Peyer's patch (tissue), 4 donors: ENCODE measurements around the gene SLC22A13.

Experiments used
- POLR2A ChIP-seq, 2 donors: fragments of 450-650 bp; IDR thresholded peaks; one replicate each; pipeline ENCODE4 v1.5.1; 2017; ENCODE audit warnings: antibody characterized with exemption in 2 of 2, mild to moderate bottlenecking in 2 of 2, moderate library complexity in 2 of 2
- TF ChIP-seq, protein P1 (sequence below), 6 experiments: fragments of 450-650 bp in 4 of 6; fragments of 200-600 bp in 2 of 6; sonication (generic) in 1 of 6; IDR thresholded peaks; one replicate each; pipeline ENCODE4 v1.5.1; 2017 to 2019; ENCODE audit warnings: antibody characterized with exemption in 6 of 6, mild to moderate bottlenecking in 3 of 6, moderate library complexity in 1 of 6

DNA sequence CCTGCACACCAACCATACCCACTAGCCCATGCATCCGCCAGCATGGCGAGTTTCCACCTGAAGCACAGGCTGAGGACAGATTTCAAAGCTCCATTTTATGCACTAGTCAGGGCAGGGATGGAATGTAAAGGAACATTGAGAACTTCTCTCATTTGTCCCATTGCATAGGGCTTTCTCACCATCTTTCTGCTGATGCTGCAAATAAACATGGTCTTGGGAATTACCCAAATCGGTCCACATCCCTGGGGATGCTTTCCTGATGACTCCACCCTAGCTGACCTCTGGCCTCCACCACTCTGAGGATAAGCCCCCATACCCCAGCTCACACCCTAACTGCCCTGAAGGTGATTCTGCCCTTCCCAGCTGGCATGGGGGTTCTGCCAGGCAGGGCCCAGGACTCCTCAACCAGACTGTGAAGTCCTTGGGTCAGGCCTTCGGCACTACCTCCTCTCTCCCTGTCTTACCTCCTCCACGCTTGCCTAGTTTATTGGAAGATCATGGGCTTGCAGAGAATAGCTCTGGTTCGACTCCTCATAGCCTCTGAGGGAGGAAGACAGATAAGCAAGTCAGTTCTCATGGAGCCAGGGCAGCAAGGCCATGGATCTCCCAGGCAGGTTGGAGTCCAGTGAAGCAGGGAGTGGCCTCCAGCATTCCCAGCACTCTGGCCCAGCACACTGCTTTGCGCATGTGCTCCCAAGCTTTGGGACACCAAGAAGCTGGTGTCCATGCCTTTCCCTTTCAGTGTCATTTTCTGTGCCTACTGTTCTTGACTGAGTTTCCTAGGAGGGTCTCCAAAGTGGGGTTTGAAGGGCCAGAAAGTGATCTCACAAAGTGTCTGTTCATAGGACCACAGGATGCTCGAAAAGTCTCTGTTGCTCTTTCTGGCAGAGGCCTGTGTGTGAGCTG, 53.4 kb downstream of the SLC22A13 start:
- TF ChIP-seq, protein P1, sequence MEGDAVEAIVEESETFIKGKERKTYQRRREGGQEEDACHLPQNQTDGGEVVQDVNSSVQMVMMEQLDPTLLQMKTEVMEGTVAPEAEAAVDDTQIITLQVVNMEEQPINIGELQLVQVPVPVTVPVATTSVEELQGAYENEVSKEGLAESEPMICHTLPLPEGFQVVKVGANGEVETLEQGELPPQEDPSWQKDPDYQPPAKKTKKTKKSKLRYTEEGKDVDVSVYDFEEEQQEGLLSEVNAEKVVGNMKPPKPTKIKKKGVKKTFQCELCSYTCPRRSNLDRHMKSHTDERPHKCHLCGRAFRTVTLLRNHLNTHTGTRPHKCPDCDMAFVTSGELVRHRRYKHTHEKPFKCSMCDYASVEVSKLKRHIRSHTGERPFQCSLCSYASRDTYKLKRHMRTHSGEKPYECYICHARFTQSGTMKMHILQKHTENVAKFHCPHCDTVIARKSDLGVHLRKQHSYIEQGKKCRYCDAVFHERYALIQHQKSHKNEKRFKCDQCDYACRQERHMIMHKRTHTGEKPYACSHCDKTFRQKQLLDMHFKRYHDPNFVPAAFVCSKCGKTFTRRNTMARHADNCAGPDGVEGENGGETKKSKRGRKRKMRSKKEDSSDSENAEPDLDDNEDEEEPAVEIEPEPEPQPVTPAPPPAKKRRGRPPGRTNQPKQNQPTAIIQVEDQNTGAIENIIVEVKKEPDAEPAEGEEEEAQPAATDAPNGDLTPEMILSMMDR (IDR thresholded peaks at IDR 0.05): no peak
- TF ChIP-seq POLR2A (IDR thresholded peaks at IDR 0.05): no peak
